Upper lobe of left lung (tissue), 6 donors: ENCODE results near the gene GULP1. TPM values are rescaled to one million over a fixed set of nuclear protein-coding genes. Genes with fewer than 3 reads are reported as not detected.
A peak's percentile ranks its signal among the peaks of the same experiment; 100 is the strongest.

Source experiments
- ATAC-seq, 2 donors: fragments of 200-7000 bp; cut with Tn5 transposase; one replicate each; pipeline ENCODE4 v1.9.1; 2022; ENCODE audit warnings: mild to moderate bottlenecking in 2 of 2, moderate library complexity in 2 of 2; ENCODE audit not compliant: low FRiP score in 2 of 2
- DNase-seq, 2 donors: peaks; one replicate each; pipeline ENCODE4 v3.0.0-alpha.2; 2019 to 2020
- H3K27ac ChIP-seq, 4 donors: fragments of 200-600 bp; sonication (generic); one replicate each; pipeline ENCODE4 v1.5.1; 2016 to 2019
- H3K27me3 ChIP-seq, 4 donors: fragments of 200-600 bp; sonication (generic); one replicate each; pipeline ENCODE4 v1.5.1; 2017 to 2019
- H3K36me3 ChIP-seq, 4 donors: fragments of 200-600 bp; sonication (generic); one replicate each; pipeline ENCODE4 v1.5.1; 2016 to 2019
- H3K4me1 ChIP-seq, 4 donors: fragments of 200-600 bp; sonication (generic); one replicate each; pipeline ENCODE4 v1.5.1; 2018 to 2019
- H3K4me3 ChIP-seq, 4 donors: fragments of 200-600 bp; sonication (generic); one replicate each; pipeline ENCODE4 v1.5.1; 2017 to 2019; ENCODE audit warnings: mild to moderate bottlenecking in 2 of 4, moderate library complexity in 1 of 4
- H3K9me3 ChIP-seq, 4 donors: fragments of 200-600 bp; sonication (generic); one replicate each; pipeline ENCODE4 v1.5.1; 2018 to 2019
- EP300 ChIP-seq, 4 donors: sonication (generic); formaldehyde crosslinking; IDR thresholded peaks; one replicate each; pipeline ENCODE4 v1.5.1; 2017; ENCODE audit warnings: antibody characterized with exemption in 4 of 4, control low read depth in 2 of 4
- POLR2A ChIP-seq, 4 donors: fragments of 450-650 bp; IDR thresholded peaks; one replicate each; pipeline ENCODE4 v1.5.1; 2016 to 2017; ENCODE audit warnings: antibody characterized with exemption in 4 of 4, mild to moderate bottlenecking in 2 of 4
- POLR2AphosphoS5 ChIP-seq, 2 donors: sonication (generic); formaldehyde crosslinking; IDR thresholded peaks; one replicate each; pipeline ENCODE4 v1.5.1; 2017; ENCODE audit warnings: antibody characterized with exemption in 2 of 2
- WGBS, 2 donors: methylation state at CpG; one replicate each; pipeline ENCODE4 v1.1.5; 2017 to 2018; 5-methylcytosine and 5-hydroxymethylcytosine counted together
- total RNA-seq, 6 donors: library from RNA; depleted of rRNA in 4 of 6; stranded (reverse); fragments of >200 nt in 4 of 6; gene quantifications; one replicate each; pipeline versions ENCODE4 v1.1.0 to v1.2.1, GENCODE V29; 2016 to 2021
- TF ChIP-seq, protein P1 (sequence below), 6 experiments: fragments of 450-650 bp in 4 of 6; fragments of 200-600 bp in 2 of 6; sonication (generic) in 2 of 6; IDR thresholded peaks; one replicate each; pipeline ENCODE4 v1.5.1; 2016 to 2019; ENCODE audit warnings: antibody characterized with exemption in 6 of 6
- donor health status: DM: no; HTN: no; CAD: no; lungs with moderate emphysema.
- donor health status: DM: no; HTN: yes; CAD: no; lungs with severe emphysema.

The GULP1 gene
- total RNA-seq, 6 donors from 2014 or later = 12.5 to 71.2 (median 32.7) TPM

DNA sequence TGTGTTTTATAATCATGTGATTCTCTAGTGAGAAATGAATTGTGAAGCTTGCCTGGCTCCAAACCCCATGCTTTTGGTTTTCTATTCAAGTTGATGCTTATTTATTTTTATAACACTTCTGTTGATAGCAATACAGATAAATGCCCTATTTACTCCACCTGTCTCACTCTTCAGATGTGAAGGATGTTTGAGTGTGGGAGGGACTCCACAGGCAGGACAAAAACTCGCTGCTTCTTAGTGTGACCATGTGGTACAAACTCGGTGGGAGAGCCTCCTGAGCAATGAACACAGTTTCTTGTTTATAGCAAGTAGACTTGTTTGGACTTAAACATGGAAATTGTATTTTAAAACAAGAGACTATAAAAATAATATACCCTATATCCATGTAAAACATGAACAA is 219.7 kb downstream of the GULP1 start:
- Histone ChIP-seq H3K4me1 (no peaks in the 10 kb centered on the region), H3K27me3 (no peaks in the 10 kb centered on the region), H3K27ac (no peak overlapping the region), H3K9me3 (no peaks in the 10 kb centered on the region), H3K4me3 (no peak overlapping the region), H3K36me3 (no peaks in the 10 kb centered on the region)
- no peak for TF ChIP-seq POLR2A (IDR thresholded peaks at IDR 0.05)
- no peak for TF ChIP-seq POLR2AphosphoS5 (IDR thresholded peaks at IDR 0.05)
- TF ChIP-seq, protein P1, sequence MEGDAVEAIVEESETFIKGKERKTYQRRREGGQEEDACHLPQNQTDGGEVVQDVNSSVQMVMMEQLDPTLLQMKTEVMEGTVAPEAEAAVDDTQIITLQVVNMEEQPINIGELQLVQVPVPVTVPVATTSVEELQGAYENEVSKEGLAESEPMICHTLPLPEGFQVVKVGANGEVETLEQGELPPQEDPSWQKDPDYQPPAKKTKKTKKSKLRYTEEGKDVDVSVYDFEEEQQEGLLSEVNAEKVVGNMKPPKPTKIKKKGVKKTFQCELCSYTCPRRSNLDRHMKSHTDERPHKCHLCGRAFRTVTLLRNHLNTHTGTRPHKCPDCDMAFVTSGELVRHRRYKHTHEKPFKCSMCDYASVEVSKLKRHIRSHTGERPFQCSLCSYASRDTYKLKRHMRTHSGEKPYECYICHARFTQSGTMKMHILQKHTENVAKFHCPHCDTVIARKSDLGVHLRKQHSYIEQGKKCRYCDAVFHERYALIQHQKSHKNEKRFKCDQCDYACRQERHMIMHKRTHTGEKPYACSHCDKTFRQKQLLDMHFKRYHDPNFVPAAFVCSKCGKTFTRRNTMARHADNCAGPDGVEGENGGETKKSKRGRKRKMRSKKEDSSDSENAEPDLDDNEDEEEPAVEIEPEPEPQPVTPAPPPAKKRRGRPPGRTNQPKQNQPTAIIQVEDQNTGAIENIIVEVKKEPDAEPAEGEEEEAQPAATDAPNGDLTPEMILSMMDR (IDR thresholded peaks at IDR 0.05) = no peak
- TF ChIP-seq EP300 (IDR thresholded peaks at IDR 0.05) = no peak
- ATAC-seq (no peak), DNase-seq (no peak)
- WGBS, 2 donors = 56 to 62% methylated on average over 2 of the region's 2 CpGs

DNA sequence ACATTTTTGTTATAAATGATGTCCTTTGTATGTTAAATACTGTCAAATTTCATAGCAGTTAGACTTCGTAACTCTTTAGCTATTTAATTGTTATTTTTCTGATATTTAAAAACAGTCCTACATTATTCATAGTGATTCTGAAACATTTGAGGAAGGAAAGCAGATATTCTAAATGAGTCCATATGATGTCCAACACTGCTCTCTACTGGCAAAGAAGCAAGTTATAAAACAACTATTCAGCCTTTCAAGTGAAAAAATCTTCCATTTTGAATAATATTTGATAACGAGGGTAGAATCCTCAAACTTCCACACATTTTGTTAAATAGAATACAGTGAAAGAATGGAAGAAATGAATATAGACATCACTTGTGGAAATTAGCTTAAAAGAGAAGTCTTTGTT is 220.8 kb downstream of the GULP1 start:
- no peaks in the 10 kb centered on the region for H3K36me3 ChIP-seq
- no peak for DNase-seq

DNA sequence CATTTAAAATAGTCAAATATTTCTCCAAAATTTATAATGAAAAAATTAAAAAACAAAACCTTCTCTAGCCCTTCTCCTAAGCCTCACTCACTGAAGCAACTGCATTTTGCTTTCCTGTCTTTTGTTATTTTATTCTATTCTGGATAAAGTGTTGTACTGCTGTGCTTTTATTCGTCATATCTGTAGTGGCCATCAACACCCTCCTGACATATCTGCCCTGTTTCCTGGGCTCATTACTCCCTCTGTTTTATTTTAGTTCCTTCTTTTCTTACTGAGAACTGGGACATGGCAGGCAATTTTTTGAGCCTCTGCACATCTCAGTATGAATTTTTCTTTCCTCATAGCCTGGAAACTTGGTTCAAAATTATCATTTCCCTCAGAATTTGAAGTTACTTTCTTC is 224.2 kb downstream of the GULP1 start:
- Histone ChIP-seq H3K27me3 (no peaks in the 10 kb centered on the region), H3K36me3 (no peaks in the 10 kb centered on the region), H3K4me3 (no peak overlapping the region), H3K9me3 (no peaks in the 10 kb centered on the region), H3K27ac (no peak overlapping the region), H3K4me1 (no peaks in the 10 kb centered on the region)
- DNase-seq (no peak), ATAC-seq (no peak)
- TF ChIP-seq POLR2AphosphoS5 (IDR thresholded peaks at IDR 0.05) (no peak), POLR2A (IDR thresholded peaks at IDR 0.05) (no peak)
- TF ChIP-seq, protein P1 (IDR thresholded peaks at IDR 0.05) = no peak
- WGBS, 2 donors = 62 to 72% methylated on average over 1 of the region's 1 CpG

More for the DNA sequence above, 220.8 kb downstream of the GULP1 start:
- 11 to 15% methylated on average over 2 of the region's 2 CpGs for WGBS, 2 donors
- ATAC-seq = peak in 1 of 2 donors; percentile 68
- H3K27me3 ChIP-seq = no peaks in the 10 kb centered on the region
- TF ChIP-seq, protein P1 (IDR thresholded peaks at IDR 0.05) = peak in 3 of 6 experiments; percentile 16 to 52 (median 47)
- no peak for TF ChIP-seq POLR2A (IDR thresholded peaks at IDR 0.05)
- no peaks in the 10 kb centered on the region for H3K4me1 ChIP-seq
- H3K4me3 ChIP-seq = no peak overlapping the region
- no peak overlapping the region for H3K27ac ChIP-seq
- H3K9me3 ChIP-seq = no peaks in the 10 kb centered on the region

DNA sequence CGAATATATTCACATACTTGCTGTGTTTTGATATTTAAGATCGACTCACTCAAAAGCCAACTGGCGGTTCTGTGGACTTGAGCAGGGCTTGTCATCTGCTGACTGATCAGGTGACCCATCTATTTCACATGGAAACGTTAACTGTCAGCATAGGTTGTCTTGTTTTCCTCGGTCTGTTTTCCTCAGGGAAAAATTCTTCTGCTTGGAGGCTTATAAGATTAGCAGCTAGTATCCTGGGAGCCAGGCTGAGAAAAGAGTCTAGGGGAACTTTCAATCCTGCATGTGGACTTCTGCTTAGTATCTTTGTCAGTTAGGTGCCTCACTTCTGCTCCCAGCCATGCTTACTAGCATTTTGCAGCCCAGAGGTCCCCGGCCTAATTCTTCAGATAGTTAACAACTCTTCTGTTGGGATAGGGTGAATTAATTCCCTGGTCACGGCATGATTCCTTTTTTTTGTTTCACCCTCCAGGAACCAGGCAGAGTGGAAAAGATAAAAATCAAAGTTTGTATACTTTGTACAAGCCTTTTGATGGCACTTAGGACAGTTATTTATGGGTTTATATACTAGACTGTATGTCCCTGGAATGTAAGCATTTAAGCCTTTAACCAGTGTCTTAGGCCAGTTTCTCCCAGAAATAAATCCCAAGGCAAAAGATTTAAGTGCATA is 226.0 kb downstream of the GULP1 start:
- H3K4me3 ChIP-seq = no peak overlapping the region
- ATAC-seq (no peak), DNase-seq (no peak)
- H3K4me1 ChIP-seq = no peaks in the 10 kb centered on the region
- no peaks in the 10 kb centered on the region for H3K9me3 ChIP-seq
- H3K27me3 ChIP-seq = no peaks in the 10 kb centered on the region
- WGBS, 2 donors = 83 to 85% methylated on average over 7 of the region's 7 CpGs
- H3K36me3 ChIP-seq = no peaks in the 10 kb centered on the region
- TF ChIP-seq EP300 (IDR thresholded peaks at IDR 0.05) = no peak
- TF ChIP-seq POLR2AphosphoS5 (IDR thresholded peaks at IDR 0.05) = no peak
- TF ChIP-seq, protein P1 (IDR thresholded peaks at IDR 0.05) = no peak
- TF ChIP-seq POLR2A (IDR thresholded peaks at IDR 0.05) = no peak
- no peak overlapping the region for H3K27ac ChIP-seq

DNA sequence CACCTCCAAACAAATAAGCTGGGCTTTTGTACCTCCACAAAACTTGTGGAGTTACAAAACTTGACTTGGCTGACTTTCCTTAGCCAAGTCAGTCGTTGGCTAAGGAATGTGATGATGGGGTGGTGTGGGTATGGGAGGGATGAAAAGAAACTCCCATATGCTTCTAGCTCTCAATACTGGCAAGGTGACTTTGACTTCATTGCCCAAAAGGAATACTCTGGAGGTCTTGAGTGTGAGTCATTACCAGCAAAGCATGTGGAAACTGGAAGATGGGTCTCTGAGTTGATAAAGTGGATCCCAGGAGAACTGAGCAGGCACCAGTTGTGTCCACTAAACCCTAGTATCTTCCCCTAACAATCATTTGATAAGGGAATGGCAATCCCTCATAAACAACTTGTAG is 226.7 kb downstream of the GULP1 start:
- H3K27me3 ChIP-seq = no peaks in the 10 kb centered on the region
- ATAC-seq (no peak), DNase-seq (no peak)
- TF ChIP-seq EP300 (IDR thresholded peaks at IDR 0.05) (no peak), POLR2AphosphoS5 (IDR thresholded peaks at IDR 0.05) (no peak)
- H3K27ac ChIP-seq = no peak overlapping the region
- WGBS, 2 donors = 47 to 65% methylated on average over 1 of the region's 1 CpG
- H3K36me3 ChIP-seq = no peaks in the 10 kb centered on the region
- no peak overlapping the region for H3K4me3 ChIP-seq
- H3K4me1 ChIP-seq = no peaks in the 10 kb centered on the region
- H3K9me3 ChIP-seq = no peaks in the 10 kb centered on the region
